Effector CD8-positive, alpha-beta T cell (primary cell): ENCODE measurements around the gene CFAP20DC.
"Not testable (repeated sequence)": the region's sequence is repeated elsewhere in the genome, so short reads cannot be mapped to it uniquely, and the experiment has no call there.

ENCODE experiments used
- DNase-seq: peaks from one replicate; lab custom pipeline; 2025; lab: John Stamatoyannopoulos, UW
- total RNA-seq, 4 experiments: gene quantifications; one replicate each; lab custom pipeline; 2026; lab: John Stamatoyannopoulos, UW

CFAP20DC gene
- total RNA-seq = 0 to 0.68 (median 0.61) reads per million in 4 experiments

DNA sequence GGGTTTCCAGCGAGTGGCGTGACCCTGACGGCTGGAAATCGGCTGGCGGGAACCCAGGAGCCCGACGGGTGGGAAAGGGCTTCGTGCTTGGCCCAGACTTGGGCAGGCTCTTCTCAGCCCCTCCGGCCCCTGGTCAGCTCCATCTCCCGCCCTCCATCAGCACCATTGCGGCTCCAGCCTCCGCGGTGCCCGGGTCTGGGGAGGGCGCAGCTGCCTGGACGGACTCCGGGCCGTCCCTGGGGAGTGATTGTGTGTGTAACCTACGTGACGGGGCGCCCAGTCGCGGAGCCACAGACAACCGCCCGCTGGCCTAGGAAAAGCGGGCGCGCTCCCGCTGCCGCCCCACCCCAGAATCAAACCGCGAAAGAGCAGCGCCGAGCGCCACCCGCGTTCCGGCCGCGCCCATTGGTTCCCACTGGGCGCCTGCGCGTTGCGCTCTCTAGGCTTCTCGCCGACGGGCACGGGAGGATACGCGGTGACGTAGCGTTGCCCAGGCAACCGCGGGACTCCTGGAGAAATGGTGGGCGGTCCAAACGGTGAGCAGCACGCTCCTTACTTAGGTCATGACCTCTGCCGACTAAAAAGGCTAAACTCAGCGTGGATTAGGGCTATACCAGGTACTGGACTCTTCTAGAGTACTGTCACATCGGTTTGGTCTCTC lies at the start of gene CFAP20DC:
CFAP20DC (minus strand) TSS at position 355 of the 661 bp plus-strand sequence. CDS start 394 bp downstream, outside the sequence.
- DNase-seq = peak; percentile 78

- not testable (repeated sequence) for DNase-seq
Observed at GRCh38 chr3:59098516-59098915, 48.7 kb upstream of the CFAP20DC start.

GRCh38 chr3:59094446-59094845 lies 44.6 kb upstream of the CFAP20DC start:
- DNase-seq = no peak

DNA sequence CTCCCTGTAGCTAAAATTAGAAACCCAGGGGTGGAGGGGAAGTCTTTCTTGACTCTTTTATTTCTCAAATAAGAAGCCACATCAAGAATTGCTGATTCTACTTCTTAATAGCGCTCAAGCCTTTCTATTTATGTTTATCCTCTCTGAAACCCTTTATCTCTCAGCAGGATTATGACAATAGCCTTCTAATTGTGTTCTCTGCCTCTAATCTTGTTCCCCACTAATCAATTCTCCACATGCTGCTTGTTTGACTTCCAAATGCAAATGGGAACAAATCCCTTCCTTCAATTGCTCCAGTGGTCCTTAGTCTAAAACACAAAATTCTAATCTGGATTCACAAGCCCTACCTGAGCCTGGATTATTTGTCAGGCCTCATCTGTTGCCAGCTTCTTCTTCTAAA lies 43.7 kb upstream of the CFAP20DC start:
- DNase-seq = no peak

DNA sequence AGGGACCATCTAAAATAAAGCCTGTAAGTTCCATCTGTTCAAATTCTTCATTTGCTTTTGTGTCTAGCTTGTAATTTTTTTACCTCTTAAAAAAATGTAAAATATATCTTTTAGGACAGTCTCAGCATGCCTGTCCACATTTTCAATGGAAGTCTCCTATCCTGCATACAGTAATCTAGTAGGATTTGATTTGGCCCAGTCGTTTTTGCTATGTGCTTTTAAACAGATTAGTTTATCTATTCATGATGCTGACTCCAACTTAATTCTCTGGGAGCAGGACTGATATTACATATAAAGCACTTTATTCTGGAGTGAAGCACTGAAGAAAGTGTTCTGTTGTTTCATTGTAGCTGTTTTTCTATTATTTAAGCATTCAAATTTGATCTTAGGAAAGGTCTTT lies 38.9 kb upstream of the CFAP20DC start:
- no peak for DNase-seq

GRCh38 chr3:59085976-59086375 lies 36.2 kb upstream of the CFAP20DC start:
- no peak for DNase-seq

- DNase-seq = no peak
Observed at GRCh38 chr3:59084583-59084982, 34.8 kb upstream of the CFAP20DC start.

- no peak for DNase-seq
Observed at GRCh38 chr3:59082106-59082505, 32.3 kb upstream of the CFAP20DC start.

DNA sequence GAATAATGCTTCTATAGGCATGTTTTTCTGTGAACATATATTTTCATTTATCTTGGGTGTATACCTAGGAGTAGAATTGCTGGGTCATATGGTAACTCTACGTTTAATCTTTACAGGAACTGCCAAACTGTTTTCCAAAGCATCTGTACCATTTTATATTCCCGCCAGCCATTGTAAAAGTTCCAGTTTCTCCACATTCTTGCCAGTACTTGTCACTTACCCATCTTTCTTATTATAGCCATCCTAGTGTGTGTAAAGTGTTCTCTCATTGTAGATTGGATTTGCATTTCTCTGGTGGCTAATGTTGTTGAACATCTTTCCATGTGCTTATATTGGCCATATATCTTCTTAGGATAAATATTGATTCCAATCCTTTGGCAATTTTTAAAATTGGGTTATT lies 31.2 kb upstream of the CFAP20DC start:
- DNase-seq = no peak

DNA sequence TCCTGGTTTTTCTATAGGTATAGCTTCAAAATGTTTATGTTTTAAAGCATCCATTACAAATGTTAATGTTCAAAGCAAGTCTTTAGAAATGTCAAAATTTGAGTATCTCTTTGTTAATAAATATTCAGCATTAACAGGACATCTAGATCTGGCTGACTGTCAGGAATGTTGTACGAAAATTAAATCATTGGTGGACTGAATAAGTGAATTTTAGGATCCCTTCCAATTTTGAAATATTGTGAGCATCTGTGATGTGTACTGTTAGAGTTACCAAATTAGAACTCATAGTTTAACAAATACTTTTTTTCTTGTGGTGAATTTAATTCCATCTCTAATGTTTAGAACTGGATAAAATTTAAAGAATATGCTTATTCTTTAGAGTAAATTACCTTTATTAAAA lies 30.1 kb upstream of the CFAP20DC start:
- DNase-seq = no peak

GRCh38 chr3:59074764-59075163 lies 24.9 kb upstream of the CFAP20DC start:
- DNase-seq = no peak

GRCh38 chr3:59072681-59073080 lies 22.9 kb upstream of the CFAP20DC start:
- no peak for DNase-seq

DNA sequence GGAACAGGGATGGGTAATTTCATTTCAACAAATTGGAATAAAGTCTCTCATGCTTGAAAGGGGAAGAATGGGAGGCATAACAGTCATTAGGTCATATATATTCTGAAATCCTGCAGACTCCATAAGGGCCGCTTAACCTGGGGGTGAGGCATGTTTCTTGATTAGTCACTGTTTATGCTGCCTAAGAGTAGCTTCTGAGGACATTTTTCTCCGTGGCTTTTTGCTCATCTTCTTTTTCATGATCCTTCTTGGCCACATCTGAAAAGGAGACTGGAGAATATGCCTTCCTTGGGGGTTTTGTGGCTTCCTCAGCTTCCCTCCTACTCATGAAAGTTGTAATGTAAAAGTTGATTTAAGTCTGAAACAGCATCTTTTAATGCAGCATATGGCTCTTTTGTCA lies 20.0 kb upstream of the CFAP20DC start:
- DNase-seq = no peak

DNA sequence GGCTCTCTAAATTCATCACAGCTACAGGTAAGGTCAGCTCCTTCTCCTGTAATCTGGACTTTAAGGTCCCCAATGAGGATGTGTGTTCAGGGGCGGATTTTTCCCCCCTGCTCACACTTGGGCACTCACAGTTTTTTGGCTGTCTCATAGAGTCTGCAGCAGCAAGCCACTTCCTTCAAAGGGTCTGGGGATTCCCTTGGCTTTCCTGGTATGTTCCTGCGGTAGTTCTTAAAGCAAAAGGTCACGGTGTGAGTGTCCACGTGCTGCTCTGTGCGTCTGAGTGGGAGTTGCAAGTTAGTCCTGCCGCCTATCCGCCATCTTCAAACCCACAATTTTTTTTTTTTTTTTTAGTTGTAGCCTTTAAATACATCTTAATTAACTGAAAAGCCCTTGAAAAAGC lies 15.4 kb upstream of the CFAP20DC start:
- no peak for DNase-seq

- DNase-seq = no peak
Observed at GRCh38 chr3:59064728-59065127, 14.9 kb upstream of the CFAP20DC start.

GRCh38 chr3:59064276-59064675 lies 14.5 kb upstream of the CFAP20DC start:
- no peak for DNase-seq

GRCh38 chr3:59056706-59057105 lies 6.9 kb upstream of the CFAP20DC start:
- DNase-seq = no peak

DNA sequence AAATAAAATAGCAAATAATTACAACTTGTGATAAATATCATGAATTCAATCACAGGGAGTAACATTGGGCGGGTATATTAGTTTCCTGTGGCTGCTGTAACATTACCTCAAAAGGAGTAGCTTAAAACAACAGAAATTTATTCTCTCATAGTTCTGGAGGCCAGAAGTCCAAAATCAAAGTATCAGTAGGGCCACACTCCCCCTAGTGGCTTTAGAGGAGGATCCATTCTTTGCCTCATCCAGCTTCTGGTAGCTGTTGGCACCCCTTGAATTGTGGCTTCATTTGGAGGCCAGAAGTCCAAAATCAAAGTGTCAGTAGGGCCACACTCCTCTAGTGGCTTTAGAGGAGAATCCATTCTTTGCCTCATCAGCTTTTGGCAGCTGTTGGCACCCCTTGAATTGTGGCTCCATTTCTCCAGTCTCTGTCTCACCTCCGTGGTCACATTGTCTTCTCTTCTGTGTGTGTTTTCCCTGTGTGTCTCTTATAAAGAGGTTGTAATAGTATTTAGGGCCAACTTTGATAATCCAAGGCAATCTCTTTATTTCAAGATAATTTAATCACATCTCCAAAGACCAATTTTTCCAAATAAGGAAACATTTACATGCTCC lies 3.1 kb upstream of the CFAP20DC start:
- DNase-seq = no peak

DNA sequence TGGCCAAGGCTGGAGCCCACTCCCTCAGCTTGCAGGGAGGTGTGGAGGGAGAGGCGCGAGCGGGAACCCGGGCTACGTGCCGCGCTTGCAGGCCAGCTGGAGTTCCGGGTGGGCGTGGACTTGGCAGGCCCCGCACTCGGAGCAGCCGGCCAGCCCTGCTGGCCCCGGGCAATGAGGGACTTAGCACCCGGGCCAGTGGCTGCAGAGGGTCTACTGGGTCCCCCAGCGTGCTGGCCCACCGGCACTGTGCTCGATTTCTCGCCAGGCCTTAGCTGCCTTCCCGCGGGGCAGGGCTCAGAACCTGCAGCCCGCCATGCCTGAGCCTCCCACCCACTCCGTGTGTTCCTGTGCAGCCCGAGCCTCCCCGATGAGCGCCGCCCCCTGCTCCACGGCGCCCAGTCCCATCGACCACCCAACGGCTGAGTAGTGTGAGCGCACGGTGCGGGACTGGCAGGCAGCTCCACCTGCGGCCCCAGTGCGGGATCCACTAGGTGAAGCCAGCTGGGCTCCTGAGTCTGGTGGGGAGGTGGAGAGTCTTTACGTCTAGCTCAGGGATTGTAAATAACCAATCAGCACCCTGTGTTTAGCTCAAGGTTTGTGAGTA lies 1.1 kb upstream of the CFAP20DC start:
- DNase-seq = not testable (repeated sequence)

- DNase-seq = no peak
Observed at GRCh38 chr3:59046839-59047238, 3.0 kb downstream of the CFAP20DC start.

DNA sequence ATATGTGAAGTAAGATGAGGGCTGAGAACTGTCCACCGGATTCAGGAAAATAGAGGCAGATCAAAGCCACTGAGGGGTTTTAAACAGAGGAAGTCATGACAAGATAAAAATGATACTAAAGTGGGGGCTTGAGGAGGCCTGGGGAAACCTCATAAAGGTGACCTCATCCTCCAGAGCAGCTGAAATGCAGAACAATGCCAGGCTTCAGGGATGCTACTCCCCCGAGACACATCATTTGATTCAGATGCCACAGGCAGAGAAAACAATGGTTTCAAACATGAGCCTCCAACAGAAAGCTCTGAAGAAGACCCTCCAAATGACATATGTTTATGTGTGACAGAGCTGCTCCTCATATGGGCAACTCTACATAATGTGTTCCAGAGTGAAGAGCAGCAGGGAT lies 6.4 kb downstream of the CFAP20DC start:
- DNase-seq = no peak

DNA sequence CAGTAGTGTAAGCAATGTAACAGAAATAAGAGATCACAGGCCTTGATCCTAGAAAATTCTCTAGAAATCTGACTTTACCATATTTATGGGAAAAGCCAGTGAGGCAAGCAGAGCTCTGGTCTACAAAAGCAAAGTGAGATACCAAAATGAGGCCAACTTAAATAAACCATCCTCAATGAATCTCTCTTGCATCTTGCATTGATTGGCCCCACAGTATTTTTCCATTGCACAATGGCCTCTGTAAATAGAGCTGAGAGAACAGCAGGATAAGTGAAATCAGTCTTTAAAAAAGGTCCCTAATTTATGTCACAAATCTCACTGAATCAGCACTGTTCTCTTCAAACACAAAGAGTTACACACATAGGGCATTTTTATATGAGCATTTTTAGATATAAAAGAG lies 8.9 kb downstream of the CFAP20DC start:
- DNase-seq = no peak

DNA sequence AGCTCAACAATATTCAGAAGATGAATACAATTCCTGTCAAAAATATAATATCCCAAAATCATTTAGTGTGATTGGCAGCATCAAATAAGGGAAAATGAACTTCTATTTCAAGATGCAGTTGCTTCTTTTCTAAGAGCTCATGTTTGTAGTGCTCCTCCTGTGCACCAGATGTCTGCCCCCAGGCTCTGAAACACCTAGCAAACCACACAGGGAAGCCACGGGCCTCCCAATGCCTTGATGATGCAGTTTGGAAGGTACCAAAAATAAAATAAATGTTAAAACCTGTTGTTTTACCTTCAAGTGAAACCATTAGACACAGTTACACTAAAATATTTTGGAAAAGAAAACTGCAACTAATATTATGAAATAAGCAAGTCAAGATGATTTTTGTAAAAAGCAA lies 22.2 kb downstream of the CFAP20DC start:
- DNase-seq = no peak
